GM12891 (cell line): Measurements from ENCODE around the gene TRA2A.

ENCODE experiments used
- DNase-seq: peaks from one replicate; pipeline ENCODE4 v3.0.0; 2011; ENCODE audit warnings: low spot score; ENCODE audit not compliant: insufficient read length
- FAIRE-seq: peaks from 2 replicates; lab custom pipeline; 2011; peaks lifted over from hg19 to GRCh38; lab: Jason Lieb, UNC
- PAX5 ChIP-seq: IDR thresholded peaks from 2 replicates; pipeline ENCODE4 v1.6.1; 2011; ENCODE audit warnings: low read length, moderate library complexity, mild to moderate bottlenecking; ENCODE audit not compliant: insufficient read depth, severe bottlenecking
- POLR2A ChIP-seq: IDR thresholded peaks from 2 replicates; pipeline ENCODE4 v1.6.1; 2011; ENCODE audit warnings: low read depth, low read length, control low read depth
- POLR2AphosphoS5 ChIP-seq: IDR thresholded peaks from 2 replicates; pipeline ENCODE4 v1.6.1; 2011; ENCODE audit warnings: low read depth, low read length, control low read depth
- POU2F2 ChIP-seq: IDR thresholded peaks from 2 replicates; pipeline ENCODE4 v1.6.1; 2011; ENCODE audit warnings: low read depth, mild to moderate bottlenecking, control low read depth, low read length, moderate library complexity
- SPI1 ChIP-seq: IDR thresholded peaks from 2 replicates; pipeline ENCODE4 v1.6.1; 2011; ENCODE audit warnings: low read depth, low read length, control low read depth
- TAF1 ChIP-seq: IDR thresholded peaks from 2 replicates; pipeline ENCODE4 v1.6.1; 2011; ENCODE audit warnings: low read depth, low read length, control low read depth

Gene TRA2A

DNA sequence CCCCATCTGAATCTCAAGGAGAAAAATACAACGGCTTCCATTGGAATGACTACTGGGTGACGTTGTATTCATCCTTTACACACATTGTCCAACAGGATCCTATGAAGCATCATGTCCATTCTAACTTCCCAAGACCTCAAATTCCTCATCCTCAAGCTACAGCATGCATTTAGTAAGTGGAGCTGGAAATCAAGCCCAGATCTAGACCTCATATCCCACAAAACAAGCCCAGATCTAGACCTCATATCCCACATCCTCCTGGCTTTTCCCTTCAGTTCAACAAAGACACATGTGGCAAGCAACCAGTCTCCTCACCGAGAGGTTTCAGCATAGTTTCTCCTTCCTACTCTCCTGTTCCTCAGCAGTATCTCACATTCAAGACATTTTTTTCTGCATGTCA lies 73.7 kb downstream of the TRA2A start:
- TF ChIP-seq PAX5 = no peak
- TF ChIP-seq SPI1 = no peak
- TF ChIP-seq TAF1 = no peak
- no peak for TF ChIP-seq POLR2A
- TF ChIP-seq POU2F2 = no peak
- no peak for TF ChIP-seq POLR2AphosphoS5
- DNase-seq (no peak), FAIRE-seq (no peak)

DNA sequence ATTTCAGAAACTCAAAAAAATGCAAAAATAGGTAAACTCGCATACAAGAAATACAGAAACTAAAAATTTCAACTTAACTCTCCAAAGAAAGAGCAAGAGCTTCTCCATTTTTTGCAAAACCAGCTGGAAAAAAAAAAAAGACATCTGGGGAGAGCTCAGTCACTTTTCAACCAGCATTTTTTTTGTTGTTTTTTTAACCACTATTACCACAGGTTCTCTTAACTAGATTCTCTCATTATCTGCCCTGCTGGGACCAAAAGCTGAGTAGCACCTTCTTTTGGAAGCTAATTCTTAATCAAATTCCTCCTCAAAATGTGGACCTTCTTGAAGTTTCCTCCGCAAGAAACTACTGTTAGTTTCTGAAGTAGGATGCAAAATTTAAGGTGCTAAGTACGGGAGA lies 75.7 kb downstream of the TRA2A start:
- TF ChIP-seq PAX5 (no peak), TAF1 (no peak), SPI1 (no peak), POU2F2 (no peak), POLR2AphosphoS5 (no peak), POLR2A (no peak)
- no peak for DNase-seq
- no peak for FAIRE-seq

DNA sequence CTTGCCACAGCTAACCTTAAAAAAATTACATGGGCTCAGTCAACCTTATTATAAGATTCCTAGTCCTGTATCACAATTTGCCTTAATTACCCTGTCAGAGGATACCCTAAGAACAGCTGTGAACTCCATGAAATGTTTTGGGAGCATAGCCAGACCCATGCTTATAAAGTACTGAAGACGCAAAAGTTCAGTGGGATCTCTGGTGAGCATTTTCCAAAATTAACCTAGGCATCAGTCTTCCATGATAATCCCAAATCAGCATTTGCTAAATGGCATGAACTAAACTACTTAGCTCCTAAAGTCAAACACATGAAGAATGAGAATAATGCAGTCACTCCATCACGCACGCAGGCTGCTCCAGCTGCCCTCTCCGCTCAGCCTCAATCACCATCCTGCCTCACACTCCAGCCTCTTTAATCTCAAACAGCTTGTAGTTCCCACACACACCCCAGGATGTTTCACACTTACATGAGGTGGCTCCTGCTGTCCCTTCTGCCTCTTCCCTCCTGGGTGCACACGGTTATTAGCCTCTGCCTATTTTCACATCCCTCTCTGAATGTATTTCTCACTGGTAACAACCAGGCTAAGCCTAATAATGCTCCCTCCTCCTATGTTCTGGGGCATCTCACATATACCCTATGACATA lies 76.8 kb downstream of the TRA2A start:
- TF ChIP-seq TAF1 (no peak), POLR2AphosphoS5 (no peak; the same call in 1 of the 2 replicates), POU2F2 (no peak), POLR2A (no peak), PAX5 (no peak), SPI1 (no peak)
- DNase-seq (no peak), FAIRE-seq (peak; percentile 55)
